ENCODE measurements around the gene SEMA3G.
A peak's percentile ranks its signal among the peaks of the same experiment; 100 is the strongest.

SEMA3G gene

GRCh38 chr3:52438579-52439425 lies 6.1 kb downstream of the SEMA3G start:
- DNase-seq = no peak

GRCh38 chr3:52438104-52438376 lies 6.9 kb downstream of the SEMA3G start:
- DNase-seq = no peak

GRCh38 chr3:52437326-52438103 lies 7.4 kb downstream of the SEMA3G start:
- no peak for DNase-seq

- DNase-seq = no peak
Observed at GRCh38 chr3:52436500-52437149, 8.3 kb downstream of the SEMA3G start.

GRCh38 chr3:52435246-52436101 lies 9.4 kb downstream of the SEMA3G start:
- DNase-seq = no peak

GRCh38 chr3:52434491-52435115 lies 10.3 kb downstream of the SEMA3G start:
- no peak for DNase-seq

GRCh38 chr3:52433996-52434479 lies 10.9 kb downstream of the SEMA3G start:
- no peak for DNase-seq

- no peak for DNase-seq
Observed at GRCh38 chr3:52433328-52433995, 11.4 kb downstream of the SEMA3G start.

GRCh38 chr3:52432691-52433141 lies 12.2 kb downstream of the SEMA3G start:
- DNase-seq = no peak

- DNase-seq = no peak
Observed at GRCh38 chr3:52432225-52432624, 12.7 kb downstream of the SEMA3G start.

- no peak for DNase-seq
Observed at GRCh38 chr3:52431459-52432223, 13.3 kb downstream of the SEMA3G start.

- no peak for DNase-seq
Observed at GRCh38 chr3:52430416-52430810, 14.5 kb downstream of the SEMA3G start.

GRCh38 chr3:52429779-52430415 lies 15.0 kb downstream of the SEMA3G start:
- DNase-seq = no peak

GRCh38 chr3:52429031-52429430 lies 15.9 kb downstream of the SEMA3G start:
- no peak for DNase-seq

- DNase-seq = peak; percentile 48
Observed at GRCh38 chr3:52428151-52429005, 16.5 kb downstream of the SEMA3G start.

GRCh38 chr3:52423173-52423572 lies 21.7 kb downstream of the SEMA3G start:
- no peak for DNase-seq

GRCh38 chr3:52422669-52423068 lies 22.2 kb downstream of the SEMA3G start:
- no peak for DNase-seq

- DNase-seq = no peak
Observed at GRCh38 chr3:52420388-52420787, 24.5 kb downstream of the SEMA3G start.

GRCh38 chr3:52415800-52416199 lies 29.1 kb downstream of the SEMA3G start:
- no peak for DNase-seq
